HuH-7.5 (cell line): Measurements from ENCODE around the gene NUP88.

Source experiments
- DNase-seq: peaks from one replicate; pipeline ENCODE4 v3.0.0; 2011; ENCODE audit warnings: low spot score

Gene NUP88

GRCh38 chr17:5355421-5356129 lies 63.9 kb downstream of the NUP88 start:
- no peak for DNase-seq

GRCh38 chr17:5354886-5355415 lies 64.5 kb downstream of the NUP88 start:
- DNase-seq, result no peak

- DNase-seq, result no peak
Observed at GRCh38 chr17:5354310-5354709, 65.2 kb downstream of the NUP88 start.

GRCh38 chr17:5352681-5353289 lies 66.7 kb downstream of the NUP88 start:
- DNase-seq, result no peak

GRCh38 chr17:5344914-5345313 lies 74.5 kb downstream of the NUP88 start:
- DNase-seq, result no peak
